IPS DF 6.9 (cell line): Measurements from ENCODE around the gene ALPI.

ENCODE experiments used
- DNase-seq: peaks from one replicate; pipeline ENCODE4 v3.0.0-alpha.2; 2013; ENCODE audit warnings: low read depth, low spot score
- H3K27ac ChIP-seq: one replicate; pipeline ENCODE4 v1.5.1; 2013; ENCODE audit warnings: low read length, control low read depth
- H3K27me3 ChIP-seq: 2 replicates; pipeline ENCODE4 v1.6.1; 2013; ENCODE audit warnings: mild to moderate bottlenecking, low read length; ENCODE audit not compliant: control insufficient read depth, insufficient read depth
- H3K36me3 ChIP-seq: 2 replicates; pipeline ENCODE4 v1.6.1; 2013; ENCODE audit warnings: low read length; ENCODE audit not compliant: control insufficient read depth, insufficient read depth
- H3K4me1 ChIP-seq: 2 replicates; pipeline ENCODE4 v1.6.1; 2013; ENCODE audit warnings: low read length; ENCODE audit not compliant: control insufficient read depth, insufficient read depth
- H3K4me3 ChIP-seq: 2 replicates; pipeline ENCODE4 v1.5.1; 2013; ENCODE audit warnings: mild to moderate bottlenecking, low read length
- H3K9me3 ChIP-seq: 2 replicates; pipeline ENCODE4 v1.6.1; 2013; ENCODE audit warnings: low read length, inconsistent platforms; ENCODE audit not compliant: control insufficient read depth, insufficient read depth
- WGBS: extraction: QIAGEN DNeasy Blood & Tissue Kit; methylation state at CpG from one replicate; pipeline ENCODE4 v1.1.7; 2013; ENCODE audit warnings: mixed read lengths, missing lambda C conversion rate; ENCODE audit not compliant: insufficient read length, insufficient coverage; 5-methylcytosine and 5-hydroxymethylcytosine counted together

ALPI gene

GRCh38 chr2:232456296-232457120, 555 bp downstream of the ALPI start:
- DNase-seq: no peak
- H3K4me3 ChIP-seq: no peak overlapping the region
- H3K9me3 ChIP-seq: no peaks in the 10 kb centered on the region
- no peaks in the 10 kb centered on the region for H3K36me3 ChIP-seq
- no peak overlapping the region for H3K27ac ChIP-seq
- H3K4me1 ChIP-seq: no peaks in the 10 kb centered on the region
- no peaks in the 10 kb centered on the region for H3K27me3 ChIP-seq
- no CpG with 5 or more reads among the region's 27 CpGs for WGBS

- WGBS: no CpG with 5 or more reads among the region's 21 CpGs
- H3K4me3 ChIP-seq: no peak overlapping the region
- no peaks in the 10 kb centered on the region for H3K27me3 ChIP-seq
- H3K4me1 ChIP-seq: no peaks in the 10 kb centered on the region
- DNase-seq: no peak
- no peak overlapping the region for H3K27ac ChIP-seq
- H3K9me3 ChIP-seq: no peaks in the 10 kb centered on the region
- H3K36me3 ChIP-seq: no peaks in the 10 kb centered on the region
Measured at GRCh38 chr2:232457121-232458011, 1.4 kb downstream of the ALPI start.

- Histone ChIP-seq H3K36me3 (no peaks in the 10 kb centered on the region), H3K27ac (no peak overlapping the region), H3K4me1 (no peaks in the 10 kb centered on the region), H3K9me3 (no peaks in the 10 kb centered on the region), H3K27me3 (no peaks in the 10 kb centered on the region), H3K4me3 (no peak overlapping the region)
- WGBS: no CpG with 5 or more reads among the region's 25 CpGs
- no peak for DNase-seq
Measured at GRCh38 chr2:232458051-232458660, 2.2 kb downstream of the ALPI start.

- no peak overlapping the region for H3K4me3 ChIP-seq
- no peaks in the 10 kb centered on the region for H3K4me1 ChIP-seq
- no peaks in the 10 kb centered on the region for H3K9me3 ChIP-seq
- no peaks in the 10 kb centered on the region for H3K36me3 ChIP-seq
- no peak for DNase-seq
- H3K27ac ChIP-seq: no peak overlapping the region
- H3K27me3 ChIP-seq: no peaks in the 10 kb centered on the region
- whole genome bisulfite sequencing: no CpG with 5 or more reads among the region's 56 CpGs
Measured at GRCh38 chr2:232458661-232459418, 2.9 kb downstream of the ALPI start.

- no peaks in the 10 kb centered on the region for H3K36me3 ChIP-seq
- no CpG with 5 or more reads among the region's 11 CpGs for WGBS
- H3K4me1 ChIP-seq: no peaks in the 10 kb centered on the region
- H3K27me3 ChIP-seq: no peaks in the 10 kb centered on the region
- no peaks in the 10 kb centered on the region for H3K9me3 ChIP-seq
- no peak overlapping the region for H3K4me3 ChIP-seq
- no peak for DNase-seq
- no peak overlapping the region for H3K27ac ChIP-seq
Measured at GRCh38 chr2:232459419-232460035, 3.6 kb downstream of the ALPI start.

- H3K4me1 ChIP-seq: no peaks in the 10 kb centered on the region
- H3K4me3 ChIP-seq: no peak overlapping the region
- no peaks in the 10 kb centered on the region for H3K9me3 ChIP-seq
- DNase-seq: no peak
- no peaks in the 10 kb centered on the region for H3K36me3 ChIP-seq
- no peaks in the 10 kb centered on the region for H3K27me3 ChIP-seq
- H3K27ac ChIP-seq: no peak overlapping the region
- WGBS: no CpG with 5 or more reads among the region's 2 CpGs
Measured at GRCh38 chr2:232460171-232460570, 4.2 kb downstream of the ALPI start.

- no peak for DNase-seq
Measured at GRCh38 chr2:232463701-232464543, 8.0 kb downstream of the ALPI start.

GRCh38 chr2:232464544-232464885, 8.6 kb downstream of the ALPI start:
- H3K27ac ChIP-seq: no peak overlapping the region
- H3K27me3 ChIP-seq: no peaks in the 10 kb centered on the region
- no peak overlapping the region for H3K4me3 ChIP-seq
- H3K36me3 ChIP-seq: no peaks in the 10 kb centered on the region
- H3K4me1 ChIP-seq: no peaks in the 10 kb centered on the region
- H3K9me3 ChIP-seq: no peaks in the 10 kb centered on the region
- no peak for DNase-seq
- no CpG with 5 or more reads among the region's 3 CpGs for WGBS

More at GRCh38 chr2:232463701-232464543, 8.0 kb downstream of the ALPI start:
- Histone ChIP-seq H3K4me1 (no peaks in the 10 kb centered on the region), H3K36me3 (no peaks in the 10 kb centered on the region), H3K27me3 (no peaks in the 10 kb centered on the region), H3K9me3 (no peaks in the 10 kb centered on the region), H3K4me3 (no peak overlapping the region), H3K27ac (no peak overlapping the region)
- WGBS: no CpG with 5 or more reads among the region's 18 CpGs

GRCh38 chr2:232465061-232465460, 9.1 kb downstream of the ALPI start:
- no peaks in the 10 kb centered on the region for H3K36me3 ChIP-seq
- H3K27ac ChIP-seq: no peak overlapping the region
- H3K4me1 ChIP-seq: no peaks in the 10 kb centered on the region
- H3K9me3 ChIP-seq: no peaks in the 10 kb centered on the region
- no CpG with 5 or more reads among the region's 6 CpGs for WGBS
- H3K4me3 ChIP-seq: no peak overlapping the region
- no peaks in the 10 kb centered on the region for H3K27me3 ChIP-seq
- no peak for DNase-seq
